Glutamatergic neuron (in vitro differentiated cells): Measurements from ENCODE around the gene EFCAB6. TPM values are rescaled to one million over a fixed set of nuclear protein-coding genes. Genes with fewer than 3 reads are reported as not detected.

Source experiments
- DNase-seq: peaks from one replicate; pipeline ENCODE4 v3.0.0; 2022
- H3K27ac Mint-ChIP-seq: one replicate; pipeline ENCODE4 v1.8.0; 2020; ENCODE audit warnings: mild to moderate bottlenecking, mixed read lengths, inconsistent platforms; ENCODE audit not compliant: unreplicated experiment
- H3K27me3 Mint-ChIP-seq: one replicate; pipeline ENCODE4 v1.8.0; 2020; ENCODE audit warnings: mild to moderate bottlenecking, moderate library complexity, mixed read lengths, inconsistent platforms; ENCODE audit not compliant: unreplicated experiment
- H3K36me3 Mint-ChIP-seq: one replicate; pipeline ENCODE4 v1.8.0; 2020; ENCODE audit warnings: mild to moderate bottlenecking, mixed read lengths, inconsistent platforms; ENCODE audit not compliant: unreplicated experiment
- H3K4me1 Mint-ChIP-seq: one replicate; pipeline ENCODE4 v1.8.0; 2020; ENCODE audit warnings: mild to moderate bottlenecking, low read depth, mixed read lengths, inconsistent platforms; ENCODE audit not compliant: unreplicated experiment
- H3K4me3 Mint-ChIP-seq: one replicate; pipeline ENCODE4 v1.8.0; 2020; ENCODE audit warnings: mild to moderate bottlenecking, mixed read lengths, inconsistent platforms; ENCODE audit not compliant: unreplicated experiment
- H3K9me3 Mint-ChIP-seq: one replicate; pipeline ENCODE4 v1.8.0; 2020; ENCODE audit warnings: mild to moderate bottlenecking, moderate library complexity, mixed read lengths, inconsistent platforms; ENCODE audit not compliant: unreplicated experiment
- CTCF ChIP-seq: fragments of 200-600 bp; sonication (generic); IDR thresholded peaks from one replicate; pipeline ENCODE4 v1.5.0; 2021; ENCODE audit not compliant: partially characterized antibody, unreplicated experiment
- total RNA-seq: library from RNA; stranded (reverse); fragmentation: NEBNext Ultra II Directional; extraction: Animal tissue kit (Norgen Biotek cat#: 25700); gene quantifications from one replicate; pipeline ENCODE4 v1.2.1, GENCODE V29; 2021; ENCODE audit not compliant: unreplicated experiment

The EFCAB6 gene
- total RNA-seq, 1 donor from 2014 or later, result 0.96 TPM

- H3K36me3 Mint-ChIP-seq, result peaks cover 9% of the 10 kb centered on the region
- TF ChIP-seq CTCF, result no peak
Observed at GRCh38 chr22:43859176-43859575, 47.1 kb upstream of the EFCAB6 start.

GRCh38 chr22:43858156-43858895, 46.2 kb upstream of the EFCAB6 start:
- H3K27ac Mint-ChIP-seq, result no peak overlapping the region
- no peak for TF ChIP-seq CTCF
- peaks cover 17% of the 10 kb centered on the region for H3K9me3 Mint-ChIP-seq
- no peak overlapping the region for H3K4me3 Mint-ChIP-seq
- H3K27me3 Mint-ChIP-seq, result peaks cover 9% of the 10 kb centered on the region
- H3K36me3 Mint-ChIP-seq, result peaks cover 9% of the 10 kb centered on the region
- peak; percentile 6 for DNase-seq
- peaks cover 36% of the 10 kb centered on the region for H3K4me1 Mint-ChIP-seq

More at GRCh38 chr22:43859176-43859575, 47.1 kb upstream of the EFCAB6 start:
- peaks cover 30% of the 10 kb centered on the region for H3K4me1 Mint-ChIP-seq
- peak; percentile 8 for DNase-seq
- H3K27me3 Mint-ChIP-seq, result peaks cover 7% of the 10 kb centered on the region
- peaks cover 18% of the 10 kb centered on the region for H3K9me3 Mint-ChIP-seq
- peak overlapping the region; percentile 73 for H3K27ac Mint-ChIP-seq
- peak overlapping the region; percentile 15 for H3K4me3 Mint-ChIP-seq

GRCh38 chr22:43857367-43857766, 45.3 kb upstream of the EFCAB6 start:
- Mint-ChIP-seq H3K4me3 (no peak overlapping the region), H3K27me3 (peaks cover 7% of the 10 kb centered on the region), H3K27ac (no peak overlapping the region), H3K9me3 (peaks cover 10% of the 10 kb centered on the region), H3K36me3 (peaks cover 9% of the 10 kb centered on the region), H3K4me1 (peaks cover 43% of the 10 kb centered on the region)
- DNase-seq, result no peak
- no peak for TF ChIP-seq CTCF

GRCh38 chr22:43855431-43855830, 43.3 kb upstream of the EFCAB6 start:
- H3K4me1 Mint-ChIP-seq, result peaks cover 34% of the 10 kb centered on the region
- H3K36me3 Mint-ChIP-seq, result peaks cover 9% of the 10 kb centered on the region
- no peak overlapping the region for H3K4me3 Mint-ChIP-seq
- H3K9me3 Mint-ChIP-seq, result peaks cover 5% of the 10 kb centered on the region
- H3K27me3 Mint-ChIP-seq, result peaks cover 7% of the 10 kb centered on the region
- H3K27ac Mint-ChIP-seq, result no peak overlapping the region
- no peak for TF ChIP-seq CTCF
- peak; percentile 4 for DNase-seq

- no peak overlapping the region for H3K4me3 Mint-ChIP-seq
- peaks cover 34% of the 10 kb centered on the region for H3K4me1 Mint-ChIP-seq
- H3K27ac Mint-ChIP-seq, result peak overlapping the region; percentile 48
- H3K9me3 Mint-ChIP-seq, result peaks cover 5% of the 10 kb centered on the region
- H3K27me3 Mint-ChIP-seq, result peaks cover 7% of the 10 kb centered on the region
- TF ChIP-seq CTCF, result no peak
- H3K36me3 Mint-ChIP-seq, result peaks cover 9% of the 10 kb centered on the region
- DNase-seq, result no peak
Observed at GRCh38 chr22:43854786-43855271, 42.7 kb upstream of the EFCAB6 start.
